ENCODE results near the gene FOXJ3. TPM values are rescaled to one million over a fixed set of nuclear protein-coding genes. Genes with fewer than 3 reads are reported as not detected.

The FOXJ3 gene
- polyA plus RNA-seq, 6 donors from 2014 or later = 19.8 to 46.0 (median 36.4) TPM

- Mint-ChIP-seq H3K27me3 (no peaks in the 10 kb centered on the region), H3K36me3 (no peaks in the 10 kb centered on the region), H3K27ac (peak overlapping the region in 2 of 6 donors; percentile 15 to 24), H3K9me3 (no peaks in the 10 kb centered on the region), H3K4me1 (peaks cover 29 to 37% (median 36%) of the 10 kb centered on the region in 3 donors), H3K4me3 (no peak overlapping the region)
- no peak for ATAC-seq (ENCODE audit: low read depth in 2 of 2)
- DNase-seq = no peak
Observed at GRCh38 chr1:42280821-42281220, 54.2 kb downstream of the FOXJ3 start.

DNA sequence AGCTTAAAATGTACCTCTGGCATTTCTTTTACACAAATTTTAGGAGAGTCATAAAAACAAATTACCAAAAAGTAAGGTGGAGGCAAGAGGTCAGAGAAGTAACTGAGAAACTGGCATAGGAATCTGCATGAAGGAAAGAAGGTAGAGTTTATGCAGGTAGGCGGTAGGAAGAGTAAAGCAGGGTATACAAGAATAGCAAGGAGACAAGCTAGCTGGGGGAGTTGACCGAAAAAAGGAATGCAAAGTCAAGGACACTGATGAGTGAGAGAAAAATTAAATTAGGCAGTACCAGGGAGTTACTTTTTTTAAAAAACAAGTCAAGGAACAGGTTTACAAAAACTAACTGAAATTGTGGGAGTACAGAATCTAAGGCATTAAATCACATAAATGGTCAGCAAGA lies 56.0 kb downstream of the FOXJ3 start:
- H3K4me3 Mint-ChIP-seq = no peak overlapping the region
- no peak for DNase-seq
- no peak for ATAC-seq (ENCODE audit: low read depth in 2 of 2)
- H3K27ac Mint-ChIP-seq = peak overlapping the region in 3 of 6 donors; percentile 23 to 87 (median 63)
- peaks cover 31 to 46% (median 42%) of the 10 kb centered on the region in 3 donors for H3K4me1 Mint-ChIP-seq
- no peaks in the 10 kb centered on the region for H3K27me3 Mint-ChIP-seq
- H3K36me3 Mint-ChIP-seq = no peaks in the 10 kb centered on the region
- H3K9me3 Mint-ChIP-seq = no peaks in the 10 kb centered on the region

- ATAC-seq (ENCODE audit: low read depth in 2 of 2) (no peak), DNase-seq (no peak)
- Mint-ChIP-seq H3K4me3 (no peak overlapping the region), H3K27ac (peak overlapping the region in 1 of 6 donors; percentile 27), H3K27me3 (no peaks in the 10 kb centered on the region), H3K36me3 (no peaks in the 10 kb centered on the region), H3K4me1 (peaks cover 24 to 33% (median 26%) of the 10 kb centered on the region in 3 donors), H3K9me3 (no peaks in the 10 kb centered on the region)
Observed at GRCh38 chr1:42272920-42273319, 62.1 kb downstream of the FOXJ3 start.

- H3K36me3 Mint-ChIP-seq = peaks cover 0 to 5% of the 10 kb centered on the region in 2 donors
- no peak overlapping the region for H3K27ac Mint-ChIP-seq
- DNase-seq (no peak), ATAC-seq (ENCODE audit: low read depth in 2 of 2) (no peak)
- no peaks in the 10 kb centered on the region for H3K9me3 Mint-ChIP-seq
- H3K27me3 Mint-ChIP-seq = no peaks in the 10 kb centered on the region
- H3K4me3 Mint-ChIP-seq = no peak overlapping the region
- H3K4me1 Mint-ChIP-seq = peaks cover 37 to 52% (median 51%) of the 10 kb centered on the region in 3 donors
Observed at GRCh38 chr1:42267904-42268303, 67.1 kb downstream of the FOXJ3 start.

GRCh38 chr1:42266253-42267135 lies 68.5 kb downstream of the FOXJ3 start:
- Mint-ChIP-seq H3K4me3 (no peak overlapping the region), H3K36me3 (peaks cover 0 to 5% of the 10 kb centered on the region in 2 donors), H3K9me3 (no peaks in the 10 kb centered on the region), H3K27ac (peak overlapping the region in 5 of 6 donors; percentile 25 to 80 (median 50)), H3K4me1 (peaks cover 34 to 50% (median 50%) of the 10 kb centered on the region in 3 donors), H3K27me3 (no peaks in the 10 kb centered on the region)
- ATAC-seq (ENCODE audit: low read depth in 2 of 2) (no peak), DNase-seq (no peak)

DNA sequence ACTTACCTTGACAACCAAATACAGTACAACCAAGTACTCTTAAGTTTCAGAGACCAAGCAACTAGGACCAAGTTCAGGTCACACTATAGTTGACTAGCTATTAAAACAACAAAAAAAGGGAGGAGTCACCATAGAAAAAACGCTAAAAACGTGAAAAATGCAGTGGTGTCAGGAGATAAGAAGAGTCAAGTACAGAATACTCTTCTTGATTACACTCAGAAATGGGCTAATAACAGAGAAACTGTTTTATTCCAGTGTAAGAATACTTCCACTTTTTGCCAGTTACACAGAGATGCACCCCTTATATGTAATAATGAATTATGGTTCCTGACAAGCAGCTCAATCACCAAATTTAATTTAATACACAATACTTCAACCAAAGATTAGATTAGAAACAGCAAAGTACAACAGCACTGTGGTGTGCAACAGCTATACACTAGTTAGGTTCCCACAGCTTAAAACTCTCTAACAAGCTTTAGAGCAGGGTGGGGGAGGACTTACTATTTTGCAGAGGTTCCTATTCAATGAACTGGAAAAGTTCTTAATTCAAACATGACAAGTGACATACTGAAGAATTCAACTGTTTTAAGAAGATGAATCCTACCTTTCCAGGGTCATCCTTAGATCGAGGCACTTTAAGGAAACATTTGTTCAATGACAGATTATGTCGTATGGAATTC lies 70.4 kb downstream of the FOXJ3 start:
- Mint-ChIP-seq H3K27ac (peak overlapping the region in 4 of 6 donors; percentile 21 to 67 (median 54)), H3K36me3 (peaks cover 0 to 5% of the 10 kb centered on the region in 2 donors), H3K27me3 (no peaks in the 10 kb centered on the region), H3K9me3 (no peaks in the 10 kb centered on the region), H3K4me3 (peak overlapping the region in 1 of 8 donors; percentile 13), H3K4me1 (peaks cover 39 to 62% (median 60%) of the 10 kb centered on the region in 3 donors)
- DNase-seq (no peak), ATAC-seq (ENCODE audit: low read depth in 2 of 2) (no peak)

GRCh38 chr1:42263019-42263418 lies 72.0 kb downstream of the FOXJ3 start:
- Mint-ChIP-seq H3K36me3 (peaks cover 0 to 5% of the 10 kb centered on the region in 2 donors), H3K4me3 (no peak overlapping the region), H3K4me1 (peaks cover 43 to 67% (median 58%) of the 10 kb centered on the region in 3 donors), H3K27ac (no peak overlapping the region), H3K27me3 (no peaks in the 10 kb centered on the region), H3K9me3 (no peaks in the 10 kb centered on the region)
- DNase-seq = no peak
- ATAC-seq (ENCODE audit: low read depth in 2 of 2) = no peak

DNA sequence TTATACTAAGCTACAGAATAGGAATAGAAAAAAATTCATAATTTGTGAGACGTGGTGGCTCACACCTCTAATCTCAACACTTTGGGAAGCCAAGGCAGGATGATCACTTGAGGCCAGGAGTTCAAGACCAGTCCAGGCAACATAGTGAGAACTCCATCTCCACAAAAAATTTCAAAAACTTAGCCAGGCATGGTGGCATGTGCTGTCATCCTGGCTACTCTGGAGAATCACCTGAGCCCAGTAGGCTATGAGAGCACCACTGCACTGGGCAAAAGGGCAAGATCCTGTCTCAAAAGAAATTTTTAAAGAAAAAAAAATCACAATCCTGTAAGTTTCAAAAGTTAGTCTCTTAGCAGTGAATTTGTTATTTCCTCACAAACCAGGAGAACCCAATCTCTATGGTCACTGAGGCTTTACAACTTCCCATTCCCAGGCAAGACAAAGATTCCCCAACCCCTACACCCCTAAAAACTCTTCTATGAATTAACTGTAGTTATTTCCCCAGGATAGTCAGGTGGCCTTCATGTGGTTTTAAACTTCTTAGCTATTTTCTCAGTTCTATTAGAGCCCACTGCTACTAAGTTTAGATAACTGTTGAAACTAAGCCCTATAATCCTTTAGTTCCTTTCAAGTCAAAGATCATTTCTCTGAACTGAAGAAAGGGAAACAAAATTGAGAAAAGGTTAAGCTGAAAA lies 74.5 kb downstream of the FOXJ3 start:
- Mint-ChIP-seq H3K4me1 (peaks cover 29 to 57% (median 41%) of the 10 kb centered on the region in 3 donors), H3K27ac (peak overlapping the region in 4 of 6 donors; percentile 5 to 75 (median 50)), H3K27me3 (no peaks in the 10 kb centered on the region), H3K9me3 (no peaks in the 10 kb centered on the region), H3K4me3 (no peak overlapping the region), H3K36me3 (peaks cover 0 to 8% of the 10 kb centered on the region in 2 donors)
- ATAC-seq (ENCODE audit: low read depth in 2 of 2) (no peak), DNase-seq (no peak)

DNA sequence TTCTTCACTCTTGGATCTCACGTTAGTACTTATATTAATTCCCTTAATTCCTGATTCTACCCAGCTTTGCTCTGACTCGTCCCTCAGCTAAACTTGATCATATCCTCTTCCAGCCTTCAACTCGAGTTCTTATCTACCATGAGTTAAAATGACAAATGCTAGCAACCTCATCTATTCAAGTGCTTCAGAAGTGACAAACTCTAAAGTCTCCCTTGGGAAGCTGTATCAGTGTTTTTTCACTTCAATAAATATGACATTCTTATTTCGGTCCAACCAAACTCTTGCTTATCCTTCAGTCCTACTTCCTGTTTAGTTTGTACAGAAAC lies 75.3 kb downstream of the FOXJ3 start:
- Mint-ChIP-seq H3K36me3 (peaks cover 0 to 16% of the 10 kb centered on the region in 2 donors), H3K27ac (peak overlapping the region; percentile 4 to 49 (median 22)), H3K4me1 (peaks cover 26 to 61% (median 35%) of the 10 kb centered on the region in 3 donors), H3K4me3 (no peak overlapping the region), H3K27me3 (no peaks in the 10 kb centered on the region), H3K9me3 (peaks cover 0 to 3% (median 0%) of the 10 kb centered on the region in 7 donors)
- no peak for ATAC-seq (ENCODE audit: low read depth in 2 of 2)
- DNase-seq = no peak

DNA sequence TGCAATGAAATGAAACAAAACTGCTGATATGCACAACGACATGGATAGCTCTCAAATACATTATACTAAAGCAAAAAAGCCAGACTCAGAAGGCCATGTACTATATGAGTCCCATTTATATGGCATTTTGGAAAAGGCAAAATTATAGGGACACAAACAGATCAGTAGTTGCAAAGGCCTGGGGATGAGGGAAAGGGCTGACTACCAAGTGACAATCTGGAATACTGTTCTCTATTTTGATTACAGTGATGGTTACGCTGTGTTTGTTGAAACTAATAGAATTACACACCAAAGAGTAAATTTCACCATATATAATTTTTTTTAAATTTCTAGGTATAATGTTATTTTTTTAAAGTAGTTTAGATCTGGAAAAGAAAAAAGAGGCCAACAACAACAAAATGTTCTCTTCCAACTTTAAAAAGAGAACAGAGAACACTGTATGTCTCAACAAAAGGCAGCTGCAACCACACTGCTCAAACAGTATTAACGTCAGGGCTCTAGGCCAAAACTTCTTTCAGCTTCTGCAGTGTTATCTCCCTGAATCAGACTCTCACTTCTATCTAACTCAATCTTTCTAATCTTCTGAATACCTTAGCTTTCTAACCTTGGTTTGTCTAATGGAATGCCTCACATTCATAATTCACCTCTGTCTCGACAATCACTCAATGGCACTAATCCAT lies 75.8 kb downstream of the FOXJ3 start:
- Mint-ChIP-seq H3K9me3 (peaks cover 0 to 3% (median 0%) of the 10 kb centered on the region in 7 donors), H3K27ac (peak overlapping the region; percentile 4 to 43 (median 16)), H3K4me1 (peaks cover 25 to 56% (median 30%) of the 10 kb centered on the region in 3 donors), H3K36me3 (peaks cover 0 to 16% of the 10 kb centered on the region in 2 donors), H3K27me3 (no peaks in the 10 kb centered on the region), H3K4me3 (no peak overlapping the region)
- DNase-seq (no peak), ATAC-seq (ENCODE audit: low read depth in 2 of 2) (no peak)

DNA sequence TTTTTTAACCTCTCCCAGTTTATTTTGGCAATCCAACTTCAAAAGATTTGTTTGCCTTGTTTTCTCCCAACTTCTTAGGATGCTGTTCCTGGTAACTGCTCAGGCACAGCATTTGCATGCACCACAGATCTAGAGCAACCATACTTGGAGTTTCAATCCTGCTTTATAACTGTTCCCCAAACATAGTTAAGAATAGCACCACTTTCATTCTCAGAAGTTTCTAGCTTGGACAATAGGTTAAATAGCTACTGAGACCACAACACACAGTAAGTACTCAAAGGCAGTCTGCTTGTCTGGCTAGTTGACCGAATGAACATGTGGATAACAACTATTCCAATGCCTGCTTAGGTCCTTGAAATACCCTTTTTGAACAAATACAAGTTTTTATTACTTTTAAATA lies 76.8 kb downstream of the FOXJ3 start:
- peaks cover 25 to 49% (median 26%) of the 10 kb centered on the region in 3 donors for H3K4me1 Mint-ChIP-seq
- H3K27me3 Mint-ChIP-seq = no peaks in the 10 kb centered on the region
- peak overlapping the region in 4 of 6 donors; percentile 0 to 79 (median 26) for H3K27ac Mint-ChIP-seq
- H3K4me3 Mint-ChIP-seq = no peak overlapping the region
- DNase-seq (no peak), ATAC-seq (ENCODE audit: low read depth in 2 of 2) (no peak)
- H3K9me3 Mint-ChIP-seq = peaks cover 0 to 3% (median 0%) of the 10 kb centered on the region in 7 donors
- peaks cover 0 to 16% of the 10 kb centered on the region in 2 donors for H3K36me3 Mint-ChIP-seq

DNA sequence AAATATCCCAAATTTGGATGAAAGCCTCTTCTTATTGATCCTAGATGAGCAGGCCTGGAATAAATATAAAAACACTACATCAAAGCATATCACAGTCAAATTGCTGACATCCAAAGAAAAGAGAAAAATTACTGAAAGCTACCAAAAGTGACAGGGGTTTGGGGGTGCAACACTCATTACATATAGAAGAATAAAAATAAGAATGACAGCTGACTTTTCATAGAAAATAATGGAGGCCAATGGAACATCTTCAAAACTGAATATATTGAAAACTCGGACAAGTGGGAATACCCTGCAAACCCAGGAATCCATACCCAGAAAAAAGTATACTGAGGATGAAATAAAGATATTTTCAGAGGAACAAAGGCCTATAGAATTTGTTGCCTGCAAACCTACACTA lies 84.0 kb downstream of the FOXJ3 start:
- no peaks in the 10 kb centered on the region for H3K27me3 Mint-ChIP-seq
- peak overlapping the region in 2 of 6 donors; percentile 8 to 66 for H3K27ac Mint-ChIP-seq
- peaks cover 24 to 25% of the 10 kb centered on the region in 2 donors for H3K36me3 Mint-ChIP-seq
- no peak overlapping the region for H3K4me3 Mint-ChIP-seq
- H3K9me3 Mint-ChIP-seq = peaks cover 0 to 21% (median 12%) of the 10 kb centered on the region in 7 donors
- no peak for DNase-seq
- peaks cover 17 to 28% (median 26%) of the 10 kb centered on the region in 3 donors for H3K4me1 Mint-ChIP-seq
- ATAC-seq (ENCODE audit: low read depth in 2 of 2) = no peak

- H3K27ac Mint-ChIP-seq = no peak overlapping the region
- peaks cover 25% of the 10 kb centered on the region in 2 donors for H3K36me3 Mint-ChIP-seq
Observed at GRCh38 chr1:42250164-42250563, 84.9 kb downstream of the FOXJ3 start.

More at GRCh38 chr1:42250164-42250563, 84.9 kb downstream of the FOXJ3 start:
- DNase-seq (no peak), ATAC-seq (ENCODE audit: low read depth in 2 of 2) (no peak)
- Mint-ChIP-seq H3K4me1 (peaks cover 24 to 35% (median 34%) of the 10 kb centered on the region in 3 donors), H3K4me3 (no peak overlapping the region), H3K27me3 (no peaks in the 10 kb centered on the region), H3K9me3 (peaks cover 0 to 21% (median 12%) of the 10 kb centered on the region in 7 donors)

All from naive B cell (primary cell).